ENCODE measurements around the gene ZNF101.

Gene ZNF101

GRCh38 chr19:19642506-19643157 lies 26.0 kb upstream of the ZNF101 start:
- DNase-seq (ENCODE audit: low read depth) = peak; percentile 36

- peak; percentile 82 for DNase-seq (ENCODE audit: low read depth)
Observed at GRCh38 chr19:19643158-19644053, 25.2 kb upstream of the ZNF101 start, which contains the start of gene GMIP. Gene GMIP, minus strand, starts transcription at chr19:19643657. Its CDS starts 128 bp downstream, at chr19:19643529.

GRCh38 chr19:19644054-19644388 lies 24.6 kb upstream of the ZNF101 start:
- DNase-seq (ENCODE audit: low read depth) = no peak

GRCh38 chr19:19645233-19645870 lies 23.3 kb upstream of the ZNF101 start:
- no peak for DNase-seq (ENCODE audit: low read depth)

GRCh38 chr19:19647037-19647835 lies 21.4 kb upstream of the ZNF101 start:
- no peak for DNase-seq (ENCODE audit: low read depth)

GRCh38 chr19:19649155-19649554 lies 19.5 kb upstream of the ZNF101 start:
- DNase-seq (ENCODE audit: low read depth) = no peak

GRCh38 chr19:19649580-19649995 lies 19.1 kb upstream of the ZNF101 start:
- no peak for DNase-seq (ENCODE audit: low read depth)

GRCh38 chr19:19650331-19650730 lies 18.3 kb upstream of the ZNF101 start:
- no peak for DNase-seq (ENCODE audit: low read depth)

GRCh38 chr19:19651076-19651475 lies 17.6 kb upstream of the ZNF101 start:
- no peak for DNase-seq (ENCODE audit: low read depth)

GRCh38 chr19:19652482-19653295 lies 15.9 kb upstream of the ZNF101 start:
- DNase-seq (ENCODE audit: low read depth) = no peak

- DNase-seq (ENCODE audit: low read depth) = no peak
Observed at GRCh38 chr19:19653597-19654147, 15.0 kb upstream of the ZNF101 start.

GRCh38 chr19:19654441-19654840 lies 14.2 kb upstream of the ZNF101 start:
- DNase-seq (ENCODE audit: low read depth) = no peak

GRCh38 chr19:19655051-19655594 lies 13.5 kb upstream of the ZNF101 start:
- DNase-seq (ENCODE audit: low read depth) = no peak

- no peak for DNase-seq (ENCODE audit: low read depth)
Observed at GRCh38 chr19:19655641-19656343, 12.8 kb upstream of the ZNF101 start.

- DNase-seq (ENCODE audit: low read depth) = no peak
Observed at GRCh38 chr19:19656451-19657396, 11.9 kb upstream of the ZNF101 start.

- DNase-seq (ENCODE audit: low read depth) = no peak
Observed at GRCh38 chr19:19657397-19657783, 11.2 kb upstream of the ZNF101 start.

- DNase-seq (ENCODE audit: low read depth) = no peak
Observed at GRCh38 chr19:19659646-19660245, 8.9 kb upstream of the ZNF101 start.

- DNase-seq (ENCODE audit: low read depth) = no peak
Observed at GRCh38 chr19:19661141-19661674, 7.4 kb upstream of the ZNF101 start.

Data from activated T-cell treated with anti-CD3 and anti-CD28 coated beads for 48 hours (primary cell).